G401 (cell line): ENCODE results near the gene CDK15. TPM values are rescaled to one million over a fixed set of nuclear protein-coding genes. Genes with fewer than 3 reads are reported as not detected.

Source experiments
- DNase-seq: peaks from one replicate; pipeline ENCODE4 v3.0.0-alpha.2; 2015; ENCODE audit warnings: low spot score
- in situ Hi-C: cut with HindIII; loops from 2 replicates; pipeline ENCODE4 v1.10.0; 2016; ENCODE audit warnings: low sequenced_read_pairs, mixed read lengths
- total RNA-seq: library from RNA; depleted of rRNA; stranded (reverse); fragments of >200 nt; shearing (Covaris generic); gene quantifications from 2 replicates; pipeline ENCODE4 v1.2.3, GENCODE V29; 2014; rRNA removed

CDK15 gene
- total RNA-seq, 1 experiment from 2014 or later, result not detected

DNA sequence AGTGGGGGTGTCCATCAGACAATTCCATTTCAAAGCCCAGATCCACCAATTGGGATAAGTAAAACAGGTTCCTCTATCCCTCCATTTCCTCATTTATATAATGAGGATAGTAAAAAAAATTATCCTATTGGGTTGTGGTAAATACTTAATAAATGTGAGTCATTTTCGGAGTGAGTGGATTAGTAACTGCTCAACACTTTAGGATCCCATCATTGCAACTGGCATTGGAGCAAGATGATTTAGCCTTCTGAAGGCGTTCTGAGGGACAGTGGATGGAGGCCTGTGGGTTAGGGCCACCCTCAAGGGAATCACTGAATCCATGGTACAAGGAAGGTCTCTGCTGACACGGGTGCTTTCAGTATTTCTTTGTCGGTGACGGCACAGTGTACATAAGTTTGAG, 118.7 kb downstream of the CDK15 start:
- in situ Hi-C loops, result no loop called here
- DNase-seq, result no peak

DNA sequence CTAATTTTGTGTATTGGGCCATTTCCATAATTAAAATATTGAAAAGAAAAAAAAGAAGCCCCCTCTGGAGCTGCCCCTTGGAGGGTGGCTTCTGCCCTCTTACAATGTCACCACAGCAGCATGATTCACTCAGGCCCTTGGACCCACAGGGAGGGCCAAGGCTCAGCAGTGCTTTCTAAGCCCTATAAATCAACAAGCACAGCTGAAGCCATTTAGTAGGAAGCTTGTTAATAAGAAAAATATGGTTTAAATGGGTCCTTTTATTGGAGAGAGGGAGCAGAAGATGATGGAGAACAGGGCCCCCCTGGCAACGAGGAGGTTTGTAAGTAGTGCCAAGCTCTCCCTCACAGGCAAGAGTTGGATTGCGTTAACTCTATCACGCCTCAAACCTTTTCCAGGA, 119.7 kb downstream of the CDK15 start:
- in situ Hi-C loops, result no loop called here
- no peak for DNase-seq

DNA sequence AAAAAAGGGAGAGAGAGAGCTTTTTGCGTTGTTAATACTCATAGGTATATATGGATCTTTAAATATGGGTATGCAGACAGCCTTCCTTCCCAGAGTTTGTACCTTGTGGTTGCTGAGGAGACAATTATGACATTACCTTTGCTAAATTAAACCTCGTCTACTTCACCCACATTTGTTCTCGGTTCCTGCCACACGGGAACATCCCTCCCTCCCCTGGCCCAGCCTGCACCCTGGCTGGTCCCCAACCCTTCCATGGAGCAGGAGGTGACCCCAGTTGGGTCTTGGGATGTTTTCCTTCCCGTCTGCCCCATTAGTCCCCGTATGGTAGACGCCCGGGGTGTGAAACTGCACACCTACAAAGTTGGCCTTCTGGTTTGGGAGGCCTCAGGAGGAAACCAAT, 122.0 kb downstream of the CDK15 start:
- no peak for DNase-seq
- in situ Hi-C loops, result no loop called here

DNA sequence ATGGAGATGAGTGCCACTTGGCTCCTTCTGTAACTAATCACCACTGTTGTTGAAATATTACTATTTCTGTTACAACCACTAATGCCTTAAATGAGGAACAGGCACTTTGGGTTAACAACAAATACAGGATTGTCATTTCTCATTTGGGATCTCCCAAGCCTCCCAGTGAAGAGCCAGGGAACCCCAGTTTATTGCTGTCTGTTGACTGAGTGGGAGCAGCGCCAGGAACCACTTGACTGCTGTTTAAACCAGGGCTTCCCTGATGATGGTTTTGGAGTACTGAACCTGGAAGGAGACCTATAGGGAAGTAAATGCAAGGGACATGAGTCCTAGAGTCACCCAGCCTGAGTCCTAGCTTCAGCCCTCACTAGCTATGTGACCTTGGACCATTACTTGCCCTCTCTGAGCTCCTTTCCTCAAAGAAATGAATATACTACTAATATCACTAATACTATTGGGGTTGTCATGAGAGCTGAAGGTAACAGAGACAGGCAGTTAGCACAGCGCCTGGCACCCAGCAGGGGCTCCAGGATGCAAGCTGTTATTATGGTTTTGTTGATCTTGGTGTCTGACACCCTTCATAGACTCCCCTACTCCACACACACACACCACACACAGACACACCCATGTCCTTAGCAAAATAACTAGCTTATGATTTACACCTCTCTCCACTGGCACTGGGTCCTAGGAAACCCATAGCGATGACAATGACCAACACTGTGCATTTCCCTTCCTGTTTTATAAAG, 123.1 kb downstream of the CDK15 start:
- DNase-seq, result peak; percentile 60
- in situ Hi-C loops, result no loop called here

DNA sequence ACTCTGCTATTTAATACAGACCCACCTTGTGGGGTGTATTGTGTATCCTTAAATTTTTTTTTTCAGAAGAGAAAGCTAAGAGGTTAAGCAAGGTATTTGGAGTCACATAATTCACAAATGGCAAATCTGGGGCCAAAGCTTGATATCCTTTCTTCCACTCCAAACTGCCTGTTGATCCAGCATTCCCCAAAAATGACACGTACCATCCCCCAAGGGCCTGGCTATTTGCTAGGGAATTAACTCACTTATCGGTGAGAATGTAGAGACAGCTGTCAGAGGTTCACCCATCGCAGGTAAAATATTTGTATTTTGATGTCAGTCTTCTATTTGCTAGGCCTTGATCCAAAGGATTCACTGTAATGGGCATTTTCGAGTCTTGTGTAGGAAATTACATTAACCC, 123.7 kb downstream of the CDK15 start:
- in situ Hi-C loops, result no loop called here

DNA sequence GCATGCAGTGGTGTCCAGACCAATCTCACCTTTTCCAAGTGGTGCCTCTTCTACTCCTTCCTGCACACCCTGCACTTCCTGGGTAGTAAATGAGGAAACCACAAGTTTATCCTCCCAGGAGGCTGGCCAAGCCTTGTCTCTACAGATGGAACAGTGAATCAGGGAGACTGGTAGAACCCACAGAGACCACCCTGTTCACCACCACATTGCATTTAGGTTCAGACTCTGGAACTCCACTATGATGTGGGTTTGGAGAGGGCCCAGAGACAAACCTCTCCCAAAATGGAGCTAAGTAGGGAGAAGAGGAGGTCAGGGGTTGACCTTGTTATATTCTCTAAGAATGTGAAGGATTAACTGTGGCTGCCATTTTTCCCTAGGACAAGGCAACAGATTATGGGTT, 124.5 kb downstream of the CDK15 start:
- in situ Hi-C loops, result no loop called here
- DNase-seq, result no peak

More for the DNA sequence above, 123.7 kb downstream of the CDK15 start:
- no peak for DNase-seq

DNA sequence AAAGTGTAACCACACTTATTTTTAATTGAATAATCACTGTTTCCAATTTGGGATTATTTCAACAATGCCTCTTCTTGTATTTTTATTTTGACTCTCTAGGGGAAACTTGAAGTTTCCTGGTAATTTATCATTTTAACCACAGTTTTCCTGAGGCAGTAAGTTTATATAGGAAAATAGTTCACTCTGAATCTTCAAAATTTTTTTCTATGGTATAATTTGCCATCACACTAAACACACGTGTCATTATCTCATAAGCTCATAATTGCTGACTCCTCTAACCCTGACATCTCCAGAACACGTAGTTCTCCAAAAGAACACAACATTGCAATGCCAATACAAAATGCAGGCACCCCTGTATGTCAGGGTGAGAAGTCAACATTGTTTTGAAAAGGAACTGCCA, 125.1 kb downstream of the CDK15 start:
- in situ Hi-C loops, result no loop called here
- no peak for DNase-seq

DNA sequence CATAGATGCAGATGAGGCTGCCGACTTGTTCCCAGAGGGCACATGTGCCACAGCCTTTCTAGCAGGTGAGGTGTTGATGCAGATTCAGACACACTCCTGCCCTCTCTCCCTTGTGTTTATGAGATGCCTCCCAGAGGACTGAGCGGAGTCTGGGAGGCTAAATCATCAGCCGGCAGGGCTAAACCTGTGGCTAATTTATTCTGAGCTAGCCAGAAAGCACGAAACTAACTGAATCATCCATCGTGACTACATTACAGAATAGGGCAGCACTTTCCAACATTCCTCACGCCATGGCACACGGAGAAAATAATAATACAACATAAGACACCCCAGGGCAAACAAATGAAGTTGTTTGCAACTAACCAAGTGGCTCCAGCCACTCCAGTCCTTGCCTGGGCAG, 125.6 kb downstream of the CDK15 start:
- in situ Hi-C loops, result no loop called here
- DNase-seq, result no peak

DNA sequence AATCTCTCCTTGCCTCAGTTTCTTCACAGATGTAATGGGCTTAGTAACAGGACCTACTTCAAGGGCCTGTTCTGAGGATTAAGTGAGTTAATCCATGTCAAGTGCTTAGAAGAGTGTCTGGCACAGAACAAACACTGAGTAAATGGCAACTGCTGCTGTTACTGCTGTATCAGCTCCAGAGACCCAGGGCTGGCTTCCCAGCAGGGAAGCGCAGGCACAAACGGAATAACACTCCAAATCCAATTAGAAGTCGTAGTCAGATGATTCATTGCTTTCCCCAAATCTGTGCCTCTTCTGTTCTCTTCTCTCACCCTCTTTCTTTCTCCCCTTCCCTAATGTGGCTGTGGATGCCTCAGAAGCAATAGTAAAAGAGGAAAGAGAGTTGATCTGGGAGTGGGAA, 126.2 kb downstream of the CDK15 start:
- in situ Hi-C loops, result no loop called here
- peak; percentile 28 for DNase-seq

DNA sequence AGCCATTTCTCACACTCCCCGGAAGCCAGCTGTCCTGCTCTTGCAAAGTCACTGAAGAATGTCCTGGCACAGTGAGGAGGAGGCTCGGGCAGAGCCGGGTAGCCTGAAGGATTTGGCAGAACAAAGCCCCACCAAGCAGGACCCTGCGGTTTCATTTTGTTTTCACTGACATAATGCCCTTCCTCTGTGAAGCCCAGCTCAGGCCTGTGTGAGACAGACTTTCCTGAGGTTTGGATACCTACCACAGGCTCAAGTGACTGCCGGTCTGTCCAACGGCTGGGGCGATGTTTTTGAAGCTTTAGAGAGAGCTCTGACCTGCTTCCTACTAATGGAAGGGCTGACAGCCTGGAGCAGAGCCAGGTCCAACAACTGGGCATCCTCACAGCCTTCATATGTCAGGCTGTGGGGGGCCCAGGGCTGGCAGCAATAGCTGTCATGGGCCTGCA, 127.5 kb downstream of the CDK15 start:
- in situ Hi-C loops, result no loop called here
- peak; percentile 82 for DNase-seq

DNA sequence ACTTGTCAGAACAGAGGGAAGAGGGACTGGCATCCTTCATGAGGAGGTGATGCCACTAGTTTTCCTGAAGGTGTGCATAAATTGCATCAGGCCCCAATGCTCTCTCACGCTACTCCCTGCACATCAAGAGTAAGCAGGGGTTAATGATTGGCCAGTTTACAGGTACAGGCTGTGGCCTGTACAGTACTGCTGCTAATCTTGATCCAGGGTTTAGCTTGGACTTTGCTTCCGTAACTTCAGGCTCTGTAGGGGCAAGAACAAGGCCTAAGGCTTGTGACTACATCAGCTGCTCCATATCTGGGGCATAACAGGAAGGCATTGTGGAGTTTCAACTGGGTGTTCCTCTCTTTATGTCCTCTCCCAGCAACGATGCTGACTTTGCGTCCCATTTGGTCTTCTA, 130.5 kb downstream of the CDK15 start:
- no peak for DNase-seq
- in situ Hi-C loops, result no loop called here

DNA sequence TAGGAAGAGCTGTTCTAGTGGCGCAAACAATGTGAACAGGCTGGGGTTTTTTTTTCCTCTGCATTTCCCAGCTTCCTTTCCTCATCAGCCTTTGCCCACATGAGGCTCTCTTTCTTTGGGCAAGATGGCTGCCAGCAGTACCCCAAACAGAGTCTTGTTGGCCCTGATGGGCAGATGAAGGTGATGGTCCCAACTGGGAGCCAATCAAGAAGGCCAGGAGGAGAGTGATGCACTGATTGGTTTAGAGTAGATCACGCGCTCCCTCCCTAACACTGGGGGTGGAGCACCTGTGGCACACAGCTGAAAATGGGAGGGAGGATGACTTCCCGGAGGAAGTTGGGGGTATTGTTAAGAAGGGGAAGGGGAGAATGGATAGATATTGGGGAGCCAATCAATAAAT, 131.0 kb downstream of the CDK15 start:
- in situ Hi-C loops, result no loop called here
- no peak for DNase-seq

DNA sequence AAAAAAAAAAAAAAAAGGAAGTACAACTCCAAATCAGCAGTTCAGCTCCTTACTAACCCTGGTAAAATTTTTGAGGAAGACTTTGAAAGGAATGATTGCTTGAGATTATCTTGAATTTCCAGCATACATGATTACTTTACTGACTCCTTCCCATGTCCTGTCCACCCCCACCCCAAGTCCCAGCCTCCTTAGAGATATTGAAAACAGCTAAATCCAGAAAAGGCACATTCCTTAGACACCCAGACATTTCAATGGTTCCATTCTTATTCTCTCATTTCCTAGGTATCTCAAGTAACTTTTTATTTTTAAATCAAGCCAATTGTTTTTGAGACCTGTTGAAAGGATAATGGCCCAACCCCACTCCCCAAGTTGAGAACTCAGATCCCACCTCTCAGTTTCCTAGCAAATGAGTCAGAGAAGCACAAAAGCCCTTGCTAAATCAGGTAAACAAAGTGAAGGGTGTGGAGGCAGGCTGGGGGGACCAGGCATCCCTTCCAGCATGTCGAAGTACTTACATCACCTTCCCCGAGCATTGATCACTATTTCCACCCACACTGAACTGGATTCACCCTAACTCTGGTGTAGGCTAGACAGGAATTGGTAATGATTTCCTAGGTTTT, 131.9 kb downstream of the CDK15 start:
- DNase-seq, result no peak
- in situ Hi-C loops, result no loop called here

DNA sequence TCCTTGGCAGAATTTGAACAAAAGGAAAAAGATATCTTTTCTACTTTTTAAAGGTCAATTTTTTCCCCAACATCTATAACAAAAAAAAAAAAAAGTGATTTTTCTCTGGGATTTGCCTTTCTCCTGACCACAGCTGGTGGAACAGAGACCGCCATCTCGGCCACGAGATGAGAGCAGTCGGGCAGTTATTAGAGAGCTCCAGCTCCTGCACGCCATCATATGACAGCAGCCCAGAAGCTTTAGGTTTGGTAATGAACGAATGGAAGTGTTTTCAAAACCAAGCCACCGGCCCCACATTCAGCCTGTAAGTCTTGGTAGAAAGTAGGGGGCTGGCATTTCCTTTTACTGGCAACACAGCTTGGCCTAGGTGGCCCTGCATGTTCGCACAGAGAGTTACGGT, 132.4 kb downstream of the CDK15 start:
- DNase-seq, result no peak
- in situ Hi-C loops, result no loop called here

DNA sequence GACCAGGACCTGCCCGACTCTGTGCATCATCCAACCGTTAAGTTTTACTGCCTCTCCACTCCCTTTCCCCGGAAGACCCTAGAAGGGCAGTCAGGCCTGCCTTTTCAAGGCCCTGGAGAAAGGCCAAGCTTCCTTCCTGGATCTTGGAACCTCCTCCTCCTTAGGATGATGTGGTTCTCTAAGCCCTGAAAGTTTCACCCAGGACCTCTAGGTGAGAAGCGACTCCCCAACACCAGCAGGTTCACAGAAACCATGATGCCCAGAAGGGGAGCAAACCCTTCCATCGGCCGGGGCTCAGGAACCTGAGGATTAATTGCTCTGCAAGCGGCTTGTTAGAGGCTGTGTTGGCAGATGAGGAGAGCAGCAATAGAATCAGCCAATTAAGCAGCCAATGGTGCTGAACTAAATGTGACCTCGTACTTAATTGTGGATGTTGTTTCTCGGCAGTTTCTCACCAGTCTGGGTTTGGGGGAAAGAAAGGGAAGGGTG, 133.2 kb downstream of the CDK15 start:
- DNase-seq, result no peak
- in situ Hi-C loops, result no loop called here

DNA sequence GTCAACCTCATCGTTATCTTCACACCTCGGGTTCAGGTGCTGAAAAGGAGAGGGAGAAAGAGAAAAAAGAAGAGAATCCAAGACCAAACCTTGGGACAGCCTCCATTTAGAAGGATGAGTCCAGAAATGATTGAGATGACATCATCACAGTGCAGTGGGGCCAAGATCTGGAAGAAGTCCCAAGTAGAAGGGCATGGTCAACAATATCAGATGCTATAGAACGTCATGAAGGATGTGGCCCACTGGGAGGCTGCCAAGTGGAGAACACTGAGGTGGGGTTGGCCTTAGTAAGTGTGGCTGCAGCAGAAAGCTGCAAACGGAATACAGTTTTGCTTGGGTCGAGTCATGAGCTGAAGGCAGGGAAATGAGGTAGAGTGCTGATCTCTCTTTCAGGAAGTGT, 136.2 kb downstream of the CDK15 start:
- no peak for DNase-seq
- in situ Hi-C loops, result no loop called here

Other genes starting within 250 kb of the CDK15 start
- 153 and 240 TPM in 2 replicates for gene TMEM237, start 163.0 kb upstream of the CDK15 start, total RNA-seq
- gene MPP4, start 107.9 kb upstream of the CDK15 start, total RNA-seq, result 7.4 and 8.8 TPM in 2 replicates
- gene ALS2, start 25.6 kb upstream of the CDK15 start, total RNA-seq, result 52.2 and 95.2 TPM in 2 replicates
- gene FZD7, start 227.3 kb downstream of the CDK15 start, total RNA-seq, result 17.5 and 18.5 TPM in 2 replicates